G401.6 (cell line): ENCODE measurements around the gene NECTIN4.
"Not testable (repeated sequence)": the region's sequence is repeated elsewhere in the genome, so short reads cannot be mapped to it uniquely, and the experiment has no call there.

Experiments used
- FAIRE-seq: peaks from 2 replicates; lab custom pipeline; 2012; peaks lifted over from hg19 to GRCh38; lab: Jason Lieb, UNC

Gene NECTIN4

DNA sequence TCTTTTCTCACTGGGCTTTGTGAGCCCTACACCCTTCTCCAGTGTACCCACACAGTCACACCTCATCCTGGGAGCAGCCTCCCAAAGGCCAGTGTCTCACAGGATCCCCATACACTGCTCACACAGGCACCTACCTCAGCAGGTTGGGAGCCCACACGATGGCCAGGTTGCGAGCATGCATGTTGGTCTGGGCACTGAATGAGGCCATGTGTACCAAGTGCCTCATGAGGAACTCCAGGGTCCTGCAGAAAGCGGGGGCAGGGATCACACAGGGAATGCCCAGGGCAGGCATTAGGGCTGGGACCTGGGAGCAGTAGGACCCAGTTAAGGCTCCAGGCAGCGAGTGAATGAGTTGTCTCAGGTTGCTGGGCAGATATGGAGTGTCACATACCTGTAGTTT lies 35.1 kb downstream of the NECTIN4 start:
- no peak for FAIRE-seq

DNA sequence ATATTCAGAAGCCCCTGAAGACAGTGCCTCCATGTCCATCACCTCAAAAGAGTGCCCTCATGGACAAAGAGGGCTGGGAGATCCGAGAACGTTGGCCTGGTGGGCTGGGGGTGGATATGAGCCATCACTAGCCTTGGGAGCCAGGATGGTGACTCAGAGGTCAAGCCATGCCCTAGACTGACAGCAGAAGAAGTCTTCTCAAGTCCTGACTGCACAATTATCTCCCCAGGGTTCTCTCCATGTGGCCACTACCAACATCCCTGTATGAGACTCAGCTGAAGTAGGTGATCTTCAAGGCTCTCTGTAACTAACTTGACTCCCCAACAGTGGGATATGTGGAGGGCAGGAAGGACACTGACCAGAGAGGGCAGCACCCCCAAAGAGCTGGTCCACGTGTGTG lies 36.5 kb downstream of the NECTIN4 start:
- FAIRE-seq: no peak

DNA sequence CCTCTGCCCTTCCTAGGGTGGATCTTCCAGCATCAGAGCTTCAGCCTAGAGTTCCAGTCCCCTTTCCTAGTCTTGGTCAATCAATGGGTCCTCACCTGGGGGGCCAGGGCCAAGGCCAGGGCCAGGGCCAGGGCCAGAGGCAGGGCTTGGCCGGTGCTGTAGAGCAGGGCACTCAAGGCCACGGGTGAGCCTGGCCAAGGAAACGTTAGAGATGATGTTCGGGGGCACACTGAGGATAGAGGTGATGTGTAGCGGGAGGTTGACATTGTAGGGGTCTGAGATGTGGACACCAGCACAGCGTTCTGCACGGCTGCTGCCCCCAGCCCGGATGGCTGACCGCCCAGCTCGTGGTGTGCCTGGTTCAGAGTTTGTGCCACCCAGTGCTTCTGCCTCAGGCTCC lies 38.1 kb downstream of the NECTIN4 start:
- no peak for FAIRE-seq

DNA sequence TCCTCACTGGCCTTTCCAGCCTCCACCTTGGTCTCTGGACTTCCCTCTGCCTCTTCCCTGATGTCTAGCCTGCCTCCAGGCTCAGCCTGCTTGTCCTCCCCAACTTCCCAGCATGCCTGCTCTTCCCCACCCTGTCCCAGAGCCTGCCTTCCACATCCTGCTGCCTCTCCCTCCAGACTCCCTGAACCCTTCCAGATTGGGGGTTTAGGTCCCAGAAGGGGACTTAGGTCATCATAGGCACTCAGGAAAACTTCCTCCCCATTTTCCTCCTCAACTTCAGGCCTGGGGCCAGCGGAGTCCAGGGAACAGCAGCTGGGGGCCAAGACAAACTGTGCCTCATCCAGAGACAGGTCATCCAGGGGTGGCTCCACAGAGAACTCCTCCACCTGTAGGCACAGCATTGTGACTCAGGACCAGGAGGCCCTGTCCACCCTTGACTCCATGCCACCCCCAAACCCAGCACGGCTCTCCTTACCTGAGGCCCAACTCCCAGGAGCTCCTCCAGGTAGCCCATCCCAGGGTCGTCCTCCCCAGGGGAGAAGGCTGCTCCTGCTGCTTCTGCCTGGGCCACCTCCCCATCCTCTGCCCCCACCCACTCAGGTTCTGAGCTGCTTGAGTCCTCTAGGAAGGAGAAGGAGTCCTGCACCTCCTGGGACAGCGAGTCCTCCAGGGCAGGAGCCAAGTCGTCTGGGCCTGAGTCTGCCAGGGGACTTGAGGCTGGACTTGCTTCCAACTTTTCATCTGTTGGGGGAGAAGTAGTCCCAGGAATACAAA lies 40.2 kb downstream of the NECTIN4 start:
- FAIRE-seq: no peak

DNA sequence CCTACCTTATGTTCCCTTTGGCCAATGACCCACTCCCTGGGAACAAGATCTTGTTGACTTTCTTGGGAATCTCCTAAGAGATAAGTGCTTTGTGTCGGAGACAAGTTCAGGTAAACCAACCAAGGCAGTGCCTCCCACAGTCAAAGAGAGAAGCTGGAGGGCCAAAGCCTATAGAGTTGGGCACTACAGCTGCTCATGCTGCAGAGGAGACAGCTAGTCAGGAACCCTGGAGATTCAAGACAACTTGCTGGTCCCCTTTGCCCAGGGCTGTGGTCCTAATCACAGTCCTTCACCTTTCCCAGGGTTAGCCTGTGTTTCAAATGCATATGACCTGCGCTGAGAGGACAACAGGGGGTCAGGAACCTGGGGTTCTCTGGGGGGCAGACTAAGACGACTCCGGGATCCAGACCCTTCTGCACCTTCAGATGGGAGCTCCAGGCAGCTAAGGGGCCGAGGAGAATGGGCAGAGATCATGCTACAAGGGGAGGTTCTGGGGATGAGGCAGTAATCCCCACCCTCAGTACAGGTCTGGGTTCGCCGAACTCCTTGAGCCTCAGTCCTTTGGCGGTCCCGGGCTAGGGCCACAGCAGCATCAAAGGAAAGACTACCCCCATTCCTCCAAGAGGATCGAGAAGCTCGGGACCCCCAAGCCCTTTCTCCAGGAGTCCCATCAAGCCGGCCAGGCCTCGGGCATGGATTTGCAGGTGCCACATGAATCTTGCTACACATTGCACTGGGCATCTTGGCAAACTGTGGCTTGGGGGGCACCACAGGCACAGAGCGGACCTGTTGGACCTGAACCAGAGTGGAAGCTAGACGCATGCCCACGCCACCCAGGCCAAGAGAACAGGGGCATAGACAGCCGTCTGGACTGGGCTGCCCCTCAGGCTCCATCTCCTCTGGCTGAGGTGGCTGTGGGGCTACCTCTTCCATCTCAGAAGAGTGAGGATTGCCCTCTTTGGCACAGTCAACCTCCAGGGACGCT lies 41.6 kb downstream of the NECTIN4 start:
- no peak for FAIRE-seq

DNA sequence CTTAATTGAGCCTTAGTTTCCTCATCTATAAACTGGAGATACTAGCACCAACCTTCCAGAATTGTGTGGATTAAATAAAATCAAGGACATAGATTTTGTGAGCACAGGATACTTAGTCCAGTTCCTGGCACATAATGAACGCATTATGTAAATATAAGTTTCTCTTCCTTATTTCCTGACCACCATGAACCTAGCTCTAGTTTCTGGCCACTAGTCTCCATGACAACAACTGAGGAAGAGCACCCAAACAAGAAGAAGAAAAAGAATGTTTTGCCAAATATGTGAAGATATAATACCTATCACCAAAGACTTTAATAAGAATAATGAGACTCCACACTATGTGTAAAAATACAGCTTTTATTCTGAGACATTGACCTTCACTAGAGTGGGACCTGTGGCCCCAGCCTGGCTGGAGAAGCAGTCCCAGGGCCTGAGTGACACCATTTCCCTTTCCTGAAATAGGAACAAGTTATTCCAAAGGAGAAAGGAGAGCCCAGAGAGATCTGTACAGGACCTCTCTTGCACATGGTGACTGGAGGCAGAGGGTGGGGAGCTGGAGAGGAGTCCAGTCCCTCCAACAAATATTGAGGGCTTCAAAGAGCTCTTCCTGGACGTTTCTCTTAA lies 42.6 kb downstream of the NECTIN4 start:
- no peak for FAIRE-seq

DNA sequence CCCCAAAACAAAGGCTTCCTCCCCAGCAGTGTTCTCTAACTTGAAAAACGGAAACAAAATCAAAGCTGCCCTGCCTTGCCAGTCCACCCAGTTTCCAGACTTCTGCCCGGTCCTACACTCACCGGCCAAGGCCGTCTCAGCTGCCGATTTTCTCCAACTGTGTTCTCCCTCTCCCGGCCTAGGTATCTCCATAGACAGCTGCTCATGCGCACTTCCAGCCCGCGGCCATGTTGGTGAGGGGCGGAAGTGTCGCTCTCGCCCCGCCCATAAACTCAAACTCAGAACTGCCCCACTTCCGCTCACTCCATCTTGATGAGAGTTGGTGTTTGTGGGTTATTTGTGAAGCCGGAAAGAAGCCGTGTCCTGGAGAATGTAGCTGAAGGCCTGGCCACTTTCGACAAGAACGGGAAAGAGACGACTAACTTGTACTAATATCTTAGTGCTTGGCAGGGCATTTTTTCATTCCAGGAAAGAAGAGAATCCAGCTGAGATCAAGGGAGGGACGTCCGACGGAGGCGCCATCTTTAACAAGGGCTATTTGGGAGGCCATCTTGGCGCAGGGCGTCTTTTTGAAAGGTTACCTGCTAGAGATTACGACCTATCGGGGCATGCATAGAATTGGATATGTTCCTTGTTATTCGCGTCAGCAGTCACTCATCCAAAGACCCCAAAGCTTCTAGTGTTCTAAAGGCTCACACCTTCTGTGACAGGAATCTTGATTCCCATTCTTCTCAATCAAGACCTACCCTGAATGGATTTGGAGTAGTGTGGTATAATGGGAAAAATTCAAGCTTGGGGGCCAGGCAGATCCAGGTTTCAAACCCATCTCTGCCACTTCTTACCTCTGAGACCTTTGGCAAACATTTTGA lies 43.4 kb downstream of the NECTIN4 start, which contains the start of gene USF1:
USF1 (minus strand) TSS at position 242 of the 869 bp plus-strand sequence. CDS start 2,702 bp downstream, outside the sequence.
- peak; percentile 93 for FAIRE-seq

DNA sequence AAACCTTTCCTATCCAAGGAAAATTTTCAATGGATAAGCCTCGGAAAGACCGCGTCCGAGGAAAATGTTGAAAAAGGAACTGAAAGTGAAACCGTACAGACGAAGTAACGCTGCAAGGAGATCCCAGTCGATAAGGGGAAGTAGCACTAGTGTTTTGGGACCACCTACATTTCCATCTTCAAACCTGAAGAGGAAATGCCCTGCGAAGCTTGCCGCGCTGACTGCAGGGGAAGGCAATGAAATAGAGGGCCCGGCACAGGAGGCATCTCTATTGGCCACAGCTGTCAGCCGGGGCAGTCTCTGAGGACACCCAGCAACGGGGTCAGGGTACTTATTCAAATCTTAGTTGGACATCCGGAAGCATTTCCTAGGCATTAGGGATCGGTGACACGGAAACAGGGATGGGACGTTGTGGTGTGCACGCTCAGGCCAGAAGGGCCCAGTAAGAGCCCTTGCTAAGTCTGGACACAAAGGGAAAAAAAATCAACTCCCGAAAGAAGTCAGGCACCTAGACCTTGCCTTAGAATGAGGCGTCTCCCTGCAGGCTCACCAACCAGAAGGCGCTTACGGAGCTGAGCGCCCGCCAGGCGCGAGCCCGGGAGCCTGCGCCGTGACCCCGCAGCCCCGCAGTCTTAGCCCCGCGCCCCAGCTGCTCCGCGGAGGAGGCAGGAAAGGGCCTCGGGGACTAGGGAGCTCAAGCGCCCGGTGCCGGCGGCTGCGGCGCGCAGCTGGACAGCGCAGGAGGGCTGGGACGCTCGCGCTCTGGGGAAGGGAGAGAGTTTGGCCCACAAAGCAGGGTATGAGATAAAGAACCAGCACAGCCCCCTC lies 44.2 kb downstream of the NECTIN4 start:
- peak; percentile 36 for FAIRE-seq

DNA sequence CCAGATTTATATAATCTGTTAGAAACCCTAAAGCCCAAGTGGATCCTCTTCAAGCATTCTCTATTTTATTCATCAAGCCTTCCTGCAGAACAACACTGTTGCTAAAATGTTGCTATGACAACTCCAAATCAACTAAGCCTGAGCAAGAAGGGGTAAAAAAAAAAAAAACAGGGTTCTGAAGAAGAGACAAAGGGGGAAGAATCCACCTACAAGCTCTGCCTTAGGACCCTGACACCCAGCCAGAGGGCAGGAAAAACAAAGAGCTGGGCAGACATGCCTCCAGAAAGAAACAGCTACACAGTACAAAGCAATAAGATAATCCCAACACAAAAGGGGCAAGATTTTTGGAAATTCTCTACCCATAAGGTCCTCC lies 44.8 kb downstream of the NECTIN4 start:
- FAIRE-seq: no peak

DNA sequence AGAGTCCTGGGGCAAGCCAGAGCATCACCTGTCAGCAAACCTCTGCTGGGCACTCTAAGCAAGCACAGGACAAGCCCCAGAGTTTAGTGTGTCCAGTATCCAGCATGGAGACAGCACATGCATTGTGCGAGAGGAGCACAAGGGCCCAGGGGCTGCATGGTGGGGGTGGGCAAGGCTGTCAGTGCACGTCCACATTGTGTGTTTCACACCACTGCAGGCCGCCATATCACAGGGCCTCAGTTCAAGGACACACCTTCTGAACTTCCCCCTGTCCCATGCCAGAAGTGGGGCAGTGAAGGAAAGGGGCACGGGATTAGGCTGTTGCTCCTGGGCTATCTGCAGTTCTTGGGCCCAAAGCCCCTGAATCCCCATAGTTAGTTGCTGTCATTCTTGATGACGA lies 49.8 kb downstream of the NECTIN4 start:
- FAIRE-seq: no peak

DNA sequence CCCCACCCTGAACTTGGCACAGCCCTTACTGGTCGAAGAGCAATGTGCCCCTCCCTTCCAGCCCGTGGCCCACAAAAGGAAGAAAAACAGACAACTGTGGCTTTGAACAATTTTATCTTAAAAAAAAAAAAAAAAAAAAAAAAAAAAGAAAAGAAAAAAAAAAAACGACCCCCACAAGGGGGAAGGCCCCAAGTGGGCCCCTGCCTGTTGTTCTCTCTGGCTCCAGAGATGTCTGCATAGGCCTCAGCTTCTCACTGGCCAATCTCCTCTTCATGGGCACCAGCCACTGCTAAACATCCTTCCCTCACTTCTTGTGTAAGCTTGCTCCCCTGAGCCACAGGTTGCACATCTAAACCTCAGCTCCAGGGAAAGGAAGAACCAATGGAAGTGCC lies 50.2 kb downstream of the NECTIN4 start:
- FAIRE-seq: no peak

DNA sequence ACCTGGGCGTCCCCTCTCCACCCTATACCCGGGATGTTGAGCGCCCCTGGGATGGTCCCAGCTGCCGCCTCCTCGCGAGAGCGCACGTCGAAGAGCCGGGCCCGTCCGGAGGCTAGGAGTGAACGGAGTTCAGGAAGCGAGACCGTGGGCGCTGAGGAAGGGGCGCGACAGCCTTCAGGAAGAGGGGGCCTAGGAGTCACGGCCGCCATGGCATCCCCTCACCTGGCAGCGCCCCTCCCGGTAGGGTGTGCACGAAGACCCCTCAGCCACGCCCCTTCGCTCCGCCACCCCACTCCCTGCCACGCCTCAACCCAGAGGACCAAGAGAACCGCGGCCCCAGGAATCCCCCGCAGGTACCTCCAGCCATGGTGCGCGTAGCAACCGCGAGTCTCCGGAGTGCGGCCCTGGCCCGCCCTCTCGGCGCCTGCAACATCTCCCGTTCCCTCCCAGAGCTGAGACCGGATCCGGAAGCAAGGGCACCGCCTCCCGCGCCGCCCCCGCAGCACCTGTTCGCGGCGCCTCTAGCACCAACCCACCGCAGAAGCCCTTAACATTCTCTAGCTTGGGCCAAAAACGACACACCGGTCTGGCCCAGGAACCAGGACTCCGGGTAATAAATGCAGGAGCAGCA lies 50.7 kb downstream of the NECTIN4 start, which contains the start of gene TSTD1:
TSTD1 (minus strand) TSS at position 442 of the 631 bp plus-strand sequence; CDS start at position 367, 75 bp downstream.
- no peak for FAIRE-seq

DNA sequence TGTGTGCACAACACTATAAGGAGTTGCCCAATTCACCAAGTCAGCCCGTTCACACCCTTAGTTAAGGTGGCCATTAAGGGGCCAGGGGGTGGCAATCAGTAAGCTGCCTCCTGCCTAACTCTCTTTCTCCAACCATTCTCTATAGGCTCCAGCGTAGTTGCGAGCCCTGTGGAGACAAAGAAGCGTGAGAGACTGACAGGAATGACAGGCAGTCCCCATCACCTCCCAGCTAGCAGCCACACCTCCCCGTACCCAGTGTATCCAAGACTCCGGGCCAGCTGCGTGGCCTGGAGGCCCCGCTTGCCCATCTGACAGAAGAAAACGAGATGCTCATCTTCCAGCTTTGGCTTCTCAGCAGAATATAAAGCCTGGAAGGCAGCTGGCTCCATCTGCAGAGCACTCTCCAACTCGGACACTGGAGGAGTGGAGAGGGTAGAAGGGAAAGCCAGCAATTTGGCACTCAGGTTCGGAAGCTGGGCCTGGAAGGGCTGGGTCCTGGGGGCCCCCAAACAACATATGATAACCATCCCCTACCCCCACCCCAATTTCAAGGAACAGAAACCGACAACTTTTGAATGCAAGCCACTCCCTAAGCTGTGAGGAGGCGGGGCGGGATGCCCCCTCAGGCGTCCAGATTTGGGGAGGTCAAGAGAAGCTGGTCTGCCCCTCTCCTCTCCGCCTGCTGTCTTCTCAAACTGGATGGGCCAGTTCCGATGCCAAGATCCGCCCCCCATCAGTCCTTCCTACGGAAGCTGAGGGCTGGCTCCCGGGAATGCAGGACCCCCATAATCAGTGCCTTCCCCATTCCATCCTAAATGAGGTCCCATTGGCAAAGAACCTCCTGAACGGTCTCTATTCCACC lies 51.5 kb downstream of the NECTIN4 start:
- FAIRE-seq: no peak

DNA sequence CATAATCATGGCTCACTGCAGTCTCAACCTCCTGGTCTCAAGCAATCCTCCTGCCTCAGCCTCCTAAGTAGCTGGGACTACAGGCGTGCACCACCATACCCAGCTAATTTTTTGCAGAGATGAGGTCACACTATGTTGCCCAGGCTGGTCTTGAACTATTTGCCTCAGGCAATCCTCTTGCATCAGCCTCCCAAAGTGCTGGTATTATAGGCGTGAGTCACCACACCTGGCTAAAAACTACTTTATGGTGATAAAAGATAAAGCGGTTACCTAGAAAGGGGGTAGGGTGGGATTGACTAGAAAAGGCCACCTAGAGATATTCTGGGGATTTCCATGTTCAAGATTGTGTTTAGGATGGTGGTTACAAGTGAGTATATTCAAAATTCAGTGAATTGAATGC lies 55.6 kb downstream of the NECTIN4 start:
- FAIRE-seq: no peak

DNA sequence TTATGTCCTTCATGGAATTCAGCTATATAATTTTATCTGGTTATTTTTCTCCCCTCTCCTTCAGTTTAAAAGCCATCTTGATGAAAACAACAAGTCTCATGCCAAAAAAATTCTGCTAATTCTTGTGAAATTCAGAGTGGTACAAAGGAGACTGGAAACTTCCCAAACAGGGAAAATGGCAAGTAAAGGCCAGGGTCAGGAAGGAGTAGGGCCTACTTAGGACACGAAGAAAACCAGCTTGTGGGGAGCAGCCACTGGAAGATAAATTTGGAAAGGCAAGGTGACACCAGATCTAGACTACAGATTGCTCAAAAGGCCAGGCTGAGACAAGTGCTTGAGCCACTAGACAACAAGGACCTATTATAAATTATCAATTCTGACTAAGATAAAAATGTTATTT lies 56.9 kb downstream of the NECTIN4 start:
- FAIRE-seq: no peak

DNA sequence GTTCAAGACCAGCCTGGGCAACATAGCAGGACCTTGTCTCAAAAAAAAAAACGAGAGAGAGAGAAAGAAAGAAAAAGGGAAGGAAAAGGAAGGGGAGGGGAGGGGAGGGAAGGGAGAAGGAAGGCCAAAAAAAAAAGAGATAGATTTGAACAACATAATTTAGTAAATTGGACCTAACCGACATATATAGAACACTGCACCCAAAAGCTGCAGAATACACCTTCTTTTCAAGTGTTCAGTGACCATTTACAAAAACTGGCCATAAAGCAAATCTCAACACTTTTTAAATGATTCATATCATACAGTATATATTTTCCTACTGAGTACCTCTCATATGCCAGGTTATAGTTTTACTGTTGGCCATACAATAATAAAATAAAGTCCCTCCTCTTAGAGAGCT lies 57.5 kb downstream of the NECTIN4 start:
- FAIRE-seq: no peak

DNA sequence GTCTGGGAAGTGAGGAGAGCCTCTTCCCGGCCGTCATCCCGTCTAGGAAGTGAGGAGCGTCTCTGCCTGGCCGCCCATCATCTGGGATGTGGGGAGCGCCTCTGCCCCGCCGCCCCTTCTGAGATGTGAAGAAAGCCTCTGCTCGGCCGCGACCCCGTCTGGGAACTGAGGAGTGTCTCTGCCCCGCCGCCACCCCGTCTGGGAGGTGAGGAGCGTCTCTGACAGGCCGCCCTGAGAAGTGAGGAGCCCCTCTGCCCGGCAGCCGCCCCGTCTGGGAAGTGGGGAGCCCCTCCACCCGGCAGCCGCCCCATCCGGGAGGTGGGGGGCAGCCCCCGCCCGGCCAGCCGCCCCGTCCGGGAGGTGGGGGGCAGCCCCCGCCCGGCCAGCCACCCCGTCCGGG lies 59.9 kb downstream of the NECTIN4 start:
- FAIRE-seq: not testable (repeated sequence)

DNA sequence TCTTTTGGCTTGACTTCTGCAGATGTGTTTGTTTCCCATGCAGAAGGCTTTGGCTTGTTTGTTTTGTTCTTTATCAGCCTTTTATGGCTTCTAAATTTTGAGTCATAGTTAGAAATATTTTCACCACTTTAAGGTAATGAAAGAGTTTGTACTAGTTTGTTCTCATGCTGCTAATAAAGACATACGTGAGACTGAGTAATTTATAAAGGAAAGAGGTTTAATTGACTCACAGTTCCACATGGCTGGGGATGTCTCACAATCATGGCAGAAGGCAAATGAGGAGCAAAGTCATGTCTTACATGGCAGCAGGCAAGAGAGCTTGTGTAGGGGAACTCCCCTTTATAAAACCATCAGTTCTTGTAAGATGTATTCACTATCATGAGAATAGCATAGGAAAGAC lies 62.4 kb downstream of the NECTIN4 start:
- FAIRE-seq: not testable (repeated sequence)

DNA sequence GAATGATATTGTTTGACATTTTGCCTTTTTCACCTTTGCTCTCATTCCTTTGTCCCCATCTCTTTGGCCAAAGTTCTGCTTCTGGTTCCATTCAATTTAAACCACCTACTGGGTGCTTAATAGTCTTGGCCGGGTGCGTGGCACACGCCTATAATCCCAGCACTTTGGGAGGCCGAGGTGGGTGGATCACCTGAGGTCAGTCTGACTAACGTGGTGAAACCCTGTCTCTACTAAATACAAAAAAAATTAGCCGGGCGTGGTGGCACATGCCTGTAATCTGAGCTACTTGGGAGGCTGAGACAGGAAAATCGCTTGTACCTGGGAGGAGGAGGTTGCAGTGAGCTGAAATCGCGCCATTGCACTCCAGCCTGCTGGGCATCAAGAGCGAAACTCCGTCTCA lies 66.9 kb downstream of the NECTIN4 start:
- FAIRE-seq: not testable (repeated sequence)
